ENCODE measurements around the gene LRMDA.

The LRMDA gene

GRCh38 chr10:76297358-76297757 is 865.9 kb downstream of the LRMDA start:
- no peak for DNase-seq (ENCODE audit: low read depth, low spot score)

DNA sequence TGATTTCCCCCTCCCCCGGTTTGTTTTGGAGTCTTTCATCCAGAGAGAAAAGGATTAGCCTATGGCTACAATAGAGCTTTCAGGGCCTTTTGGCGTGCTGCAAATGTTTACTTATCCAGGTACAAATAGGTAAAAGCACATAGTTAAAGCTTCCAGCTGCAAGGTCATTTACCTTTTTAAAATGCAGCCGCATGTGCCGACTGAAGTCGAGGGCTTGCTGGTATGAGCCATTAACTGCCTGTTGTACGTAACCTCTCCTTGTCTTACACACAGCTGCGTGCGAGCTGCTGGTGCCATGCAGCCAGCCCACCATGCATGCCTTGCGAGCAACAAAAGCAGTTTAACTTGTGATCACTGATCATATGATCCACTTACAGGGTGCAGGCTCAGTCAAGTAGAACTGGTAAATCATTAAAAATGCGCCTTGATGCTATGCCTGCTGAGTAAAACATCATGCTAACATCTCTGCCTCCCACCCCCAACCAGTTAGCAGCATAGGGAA is 866.4 kb downstream of the LRMDA start:
- DNase-seq (ENCODE audit: low read depth, low spot score) = no peak

DNA sequence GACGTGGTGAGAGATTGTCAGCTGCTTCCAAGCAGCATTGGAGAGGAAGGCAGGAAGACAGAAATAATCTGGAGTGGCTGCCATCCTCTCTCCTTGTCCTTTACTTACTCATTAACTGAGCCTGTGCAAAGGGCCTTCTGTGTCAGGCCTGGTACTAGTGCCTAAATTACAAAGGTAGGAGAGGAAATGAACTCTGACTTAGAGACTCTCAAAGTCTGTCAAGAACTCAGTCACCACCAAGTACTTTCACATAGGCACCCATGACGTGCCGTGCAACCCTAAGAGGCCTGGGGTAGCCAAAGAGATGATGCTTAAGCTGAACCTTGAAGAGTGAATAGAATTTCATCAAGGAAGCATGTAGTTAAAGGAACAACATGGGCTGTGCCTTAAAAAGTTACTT is 866.9 kb downstream of the LRMDA start:
- no peak for DNase-seq (ENCODE audit: low read depth, low spot score)

- DNase-seq (ENCODE audit: low read depth, low spot score) = peak; percentile 82
Measured at GRCh38 chr10:76299501-76299900, 868.1 kb downstream of the LRMDA start.

GRCh38 chr10:76301211-76301610 is 869.8 kb downstream of the LRMDA start:
- DNase-seq (ENCODE audit: low read depth, low spot score) = no peak

DNA sequence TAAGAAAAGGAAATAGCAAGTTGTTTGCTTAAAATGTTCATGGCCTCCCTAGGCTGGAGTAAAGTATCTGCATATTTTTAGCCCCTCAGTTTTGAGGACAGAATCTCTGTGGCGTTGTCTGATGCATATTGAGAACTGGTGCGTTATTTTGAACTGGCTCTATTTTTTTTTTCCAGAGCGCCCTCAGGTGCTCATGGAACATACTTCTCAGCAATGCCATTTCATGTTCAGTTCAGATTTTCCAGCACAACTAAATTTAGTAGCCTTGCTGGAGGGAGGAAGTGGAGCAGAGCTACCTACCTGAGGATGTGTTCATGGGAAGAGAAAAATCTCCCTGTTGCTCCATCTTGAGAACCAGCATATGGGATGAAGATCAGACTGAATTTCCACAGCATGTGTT is 870.5 kb downstream of the LRMDA start:
- DNase-seq (ENCODE audit: low read depth, low spot score) = no peak

DNA sequence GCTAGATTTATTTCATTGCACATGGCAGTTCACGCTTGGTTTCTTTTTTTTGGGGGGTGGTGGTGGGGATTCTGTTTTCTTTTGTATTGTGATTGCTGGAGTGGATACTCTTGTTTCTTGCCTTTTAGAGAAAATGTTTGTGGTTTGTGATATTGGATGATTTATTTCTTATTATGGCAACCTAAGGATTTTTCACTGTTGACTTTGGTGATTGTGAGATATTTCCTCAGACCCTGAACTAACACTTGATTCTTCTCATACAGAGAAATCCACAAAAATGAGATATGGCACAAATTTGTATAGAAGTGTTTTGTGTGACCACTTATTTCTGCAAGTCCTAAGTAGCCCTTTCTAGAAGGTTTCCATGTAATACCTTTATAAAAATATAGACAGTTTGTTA is 871.1 kb downstream of the LRMDA start:
- DNase-seq (ENCODE audit: low read depth, low spot score) = no peak

GRCh38 chr10:76302961-76303630 is 871.7 kb downstream of the LRMDA start:
- DNase-seq (ENCODE audit: low read depth, low spot score) = no peak

- DNase-seq (ENCODE audit: low read depth, low spot score) = peak; percentile 88
Measured at GRCh38 chr10:76303682-76304316, 872.4 kb downstream of the LRMDA start.

GRCh38 chr10:76305930-76306615 is 874.6 kb downstream of the LRMDA start:
- DNase-seq (ENCODE audit: low read depth, low spot score) = no peak

- DNase-seq (ENCODE audit: low read depth, low spot score) = no peak
Measured at GRCh38 chr10:76306856-76307255, 875.4 kb downstream of the LRMDA start.

DNA sequence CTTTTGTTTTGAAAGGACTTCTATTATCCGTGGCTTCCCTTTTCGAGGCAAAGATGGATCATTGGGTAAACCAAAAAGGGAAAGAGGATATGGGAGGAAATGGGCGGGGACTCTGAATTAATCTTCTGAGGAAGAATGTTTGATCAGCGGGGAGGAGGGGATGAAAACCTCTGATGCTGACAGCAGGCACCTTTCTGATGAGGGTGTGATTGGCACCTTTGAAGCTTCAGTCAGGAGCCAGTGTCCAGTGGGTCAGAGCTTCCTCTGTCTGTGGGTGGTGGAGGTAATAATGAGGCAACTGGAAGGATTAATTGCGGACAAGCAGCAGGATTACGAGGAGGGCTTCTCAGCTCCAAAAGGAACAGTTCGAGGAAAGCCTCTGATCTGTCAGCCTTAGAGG is 877.6 kb downstream of the LRMDA start:
- no peak for DNase-seq (ENCODE audit: low read depth, low spot score)

DNA sequence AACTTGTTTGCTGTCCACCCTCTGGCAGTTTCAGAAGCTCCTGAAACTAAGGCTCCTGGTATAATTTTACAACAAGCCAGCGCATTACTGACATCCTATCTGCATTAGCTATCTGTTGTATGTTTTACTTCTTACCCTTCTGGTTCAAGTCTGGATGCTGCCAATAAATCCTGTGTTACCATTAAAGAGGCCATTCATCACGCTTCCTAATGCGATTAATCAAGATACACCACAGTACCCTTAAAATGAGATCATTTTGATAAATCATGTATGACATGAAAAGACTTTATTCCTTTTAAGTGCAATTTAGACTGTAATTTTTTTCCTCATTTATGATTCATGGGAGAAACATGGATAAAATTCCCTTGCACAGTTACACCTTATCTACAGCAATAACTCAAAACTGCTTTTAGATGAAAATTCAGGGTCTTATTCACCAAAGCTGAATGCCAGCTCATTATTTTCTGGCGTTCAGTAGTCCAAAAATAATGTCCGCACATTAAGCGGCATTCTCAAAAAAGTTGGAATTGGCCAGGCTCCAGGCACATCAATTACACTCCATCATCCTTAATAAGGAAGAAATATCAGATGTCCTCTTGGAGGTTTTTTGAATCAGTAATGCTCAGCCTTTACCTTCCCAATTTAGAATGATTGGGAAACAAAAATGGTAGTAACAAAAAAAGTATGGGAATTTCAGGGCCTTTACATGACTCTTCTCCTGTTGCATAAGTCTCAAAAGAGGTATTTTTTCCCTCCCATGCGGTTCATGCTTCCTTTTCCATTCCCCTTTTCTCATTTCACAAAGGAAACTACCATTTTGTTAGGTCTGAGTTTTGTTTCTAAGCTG is 878.5 kb downstream of the LRMDA start:
- DNase-seq (ENCODE audit: low read depth, low spot score) = no peak

DNA sequence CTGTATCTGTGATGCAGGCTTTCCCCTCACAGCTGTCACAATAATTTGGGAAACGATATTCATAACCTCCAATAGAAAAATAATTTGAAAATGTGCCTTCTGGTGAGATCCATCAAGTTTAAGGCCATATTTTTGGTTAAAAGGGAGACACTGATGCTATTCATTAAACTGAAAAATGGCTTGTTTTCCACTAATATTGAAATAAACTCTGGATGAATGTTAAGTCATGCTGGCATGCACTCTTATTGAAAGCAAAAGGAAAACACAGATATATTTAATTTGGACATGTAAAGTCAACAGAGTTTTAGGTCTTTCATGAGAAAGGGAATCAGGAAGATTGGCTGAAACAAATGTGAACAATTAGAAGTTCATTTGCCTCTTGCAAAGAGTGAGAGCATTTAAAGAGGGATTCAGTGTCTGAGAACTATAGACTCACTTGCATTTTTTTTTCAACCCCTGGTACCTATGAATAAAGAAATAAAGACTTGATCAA is 879.2 kb downstream of the LRMDA start:
- no peak for DNase-seq (ENCODE audit: low read depth, low spot score)

DNA sequence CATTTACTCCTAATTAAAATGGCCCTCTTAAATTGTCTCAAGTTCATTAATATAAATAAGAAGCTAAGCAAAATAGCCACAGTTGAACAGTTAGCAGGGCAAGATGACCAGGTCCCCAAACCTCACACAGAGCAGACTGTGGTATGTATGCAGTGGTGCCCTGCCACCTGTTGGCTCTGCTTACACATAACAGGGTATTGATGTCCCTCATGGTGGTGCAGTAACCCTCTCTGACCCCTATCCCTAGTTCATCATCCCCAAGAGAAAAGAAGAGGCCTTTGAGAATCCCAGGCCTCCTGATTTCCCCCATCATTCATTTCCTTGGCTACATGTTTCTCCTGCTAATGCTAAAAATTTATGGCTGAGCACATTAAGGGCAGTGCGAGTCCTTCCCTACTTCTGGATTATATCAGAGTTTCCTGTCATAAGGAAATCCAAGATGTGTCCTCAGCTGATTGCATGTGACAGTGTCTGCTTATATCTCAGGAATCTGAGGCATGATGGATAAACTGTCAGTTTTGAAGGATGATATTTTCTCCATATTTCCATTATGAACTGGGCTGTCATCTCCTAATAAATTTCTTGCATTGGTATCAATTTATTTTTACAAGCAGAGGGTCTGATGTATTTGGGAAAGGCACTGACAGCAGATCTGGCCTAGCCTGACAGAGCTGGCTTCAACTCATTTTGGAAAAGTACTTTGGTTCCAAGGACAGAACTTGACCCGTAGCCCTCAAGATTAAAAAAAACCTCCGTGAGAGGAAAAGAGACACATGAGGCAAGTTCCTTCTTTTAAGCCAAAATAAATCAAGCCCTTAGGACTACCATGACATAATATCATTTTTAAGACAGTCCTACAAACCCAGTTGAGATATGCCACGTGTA is 880.6 kb downstream of the LRMDA start:
- peak; percentile 66 for DNase-seq (ENCODE audit: low read depth, low spot score)

GRCh38 chr10:76315240-76315639 is 883.8 kb downstream of the LRMDA start:
- no peak for DNase-seq (ENCODE audit: low read depth, low spot score)

DNA sequence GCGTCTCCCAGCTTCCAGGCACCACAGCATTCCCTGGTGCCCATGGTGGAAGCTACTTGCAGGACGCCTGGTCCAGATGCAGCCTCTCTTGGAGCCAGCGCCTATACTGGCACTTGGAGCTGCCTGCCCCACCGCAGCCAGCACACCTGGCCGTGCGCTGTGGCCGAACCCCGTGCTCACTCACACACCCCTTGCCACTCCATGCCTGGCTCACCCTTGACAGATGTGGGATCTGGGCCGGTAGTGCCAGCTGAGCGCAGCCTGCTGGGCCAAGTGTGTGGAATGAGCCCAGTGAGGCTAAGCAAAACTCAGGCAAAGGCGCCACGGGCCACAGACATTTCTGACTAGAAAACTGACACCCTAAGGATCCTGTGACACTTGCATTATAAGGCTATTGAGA is 884.8 kb downstream of the LRMDA start:
- DNase-seq (ENCODE audit: low read depth, low spot score) = no peak

DNA sequence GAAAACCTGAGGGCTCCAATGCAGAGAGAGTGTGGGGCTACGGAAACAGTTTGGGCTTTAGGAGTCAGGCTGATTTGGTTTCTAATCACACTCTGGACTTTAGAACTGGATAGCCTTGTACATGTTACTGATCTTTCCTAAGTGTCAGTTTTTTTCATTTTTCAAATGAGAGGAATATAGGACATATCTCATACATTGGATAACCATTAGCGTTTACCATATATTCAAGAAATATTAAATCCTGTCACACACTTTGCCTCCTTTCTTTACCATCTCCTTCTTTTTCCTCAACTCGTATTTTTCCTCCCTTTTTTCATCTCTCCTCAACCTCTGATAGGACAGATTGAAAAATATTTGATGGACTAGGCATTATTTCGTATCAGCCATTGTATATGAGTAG is 885.7 kb downstream of the LRMDA start:
- DNase-seq (ENCODE audit: low read depth, low spot score) = no peak

DNA sequence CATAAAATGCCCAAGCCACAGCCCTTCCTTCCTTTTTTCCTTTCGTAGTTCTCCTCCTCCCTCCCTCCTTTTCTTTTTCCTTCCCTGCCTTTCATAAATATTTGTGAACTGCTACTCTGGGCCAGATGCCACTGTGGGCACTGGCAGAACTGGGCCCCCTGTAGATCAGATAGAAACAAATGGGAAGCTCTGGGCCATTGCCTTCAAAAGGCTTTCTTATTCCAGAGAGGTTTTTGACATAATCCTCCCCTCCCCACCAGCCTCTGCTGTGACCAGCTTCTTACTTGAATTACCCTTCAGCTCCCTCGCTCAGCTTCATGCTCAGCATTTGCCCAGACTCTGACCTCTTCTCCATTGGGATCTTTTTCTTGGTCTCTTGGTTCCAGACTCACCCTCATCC is 886.8 kb downstream of the LRMDA start:
- no peak for DNase-seq (ENCODE audit: low read depth, low spot score)

GRCh38 chr10:76319661-76320060 is 888.2 kb downstream of the LRMDA start:
- DNase-seq (ENCODE audit: low read depth, low spot score) = no peak

DNA sequence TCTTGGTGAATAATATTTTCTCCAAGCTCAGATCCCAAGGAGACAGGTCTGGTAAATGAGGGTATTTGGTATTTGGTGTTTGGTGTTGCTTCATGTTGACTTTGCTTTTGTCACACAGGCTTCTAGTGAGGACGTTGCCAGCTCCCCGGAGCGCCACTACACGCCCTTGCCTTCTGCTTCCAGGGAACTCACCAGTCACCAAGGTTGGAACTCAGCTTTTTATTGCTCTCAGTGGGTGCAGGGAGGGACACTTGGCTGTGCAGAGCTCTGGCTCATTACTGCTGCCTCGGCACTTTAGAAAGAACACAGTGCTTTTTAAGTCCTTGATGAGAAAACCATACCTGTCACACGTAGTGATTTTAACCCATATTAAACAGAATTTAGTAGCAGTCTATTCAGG is 892.9 kb downstream of the LRMDA start:
- no peak for DNase-seq (ENCODE audit: low read depth, low spot score)
